Fibroblast of skin of left quadriceps (primary cell): ENCODE results near the gene STPG3.

Source experiments
- DNase-seq, 2 experiments: peaks; one replicate each; pipeline ENCODE4 v3.0.0-alpha.2; 2013; ENCODE audit warnings: low read depth in 2 of 2

STPG3 gene

DNA sequence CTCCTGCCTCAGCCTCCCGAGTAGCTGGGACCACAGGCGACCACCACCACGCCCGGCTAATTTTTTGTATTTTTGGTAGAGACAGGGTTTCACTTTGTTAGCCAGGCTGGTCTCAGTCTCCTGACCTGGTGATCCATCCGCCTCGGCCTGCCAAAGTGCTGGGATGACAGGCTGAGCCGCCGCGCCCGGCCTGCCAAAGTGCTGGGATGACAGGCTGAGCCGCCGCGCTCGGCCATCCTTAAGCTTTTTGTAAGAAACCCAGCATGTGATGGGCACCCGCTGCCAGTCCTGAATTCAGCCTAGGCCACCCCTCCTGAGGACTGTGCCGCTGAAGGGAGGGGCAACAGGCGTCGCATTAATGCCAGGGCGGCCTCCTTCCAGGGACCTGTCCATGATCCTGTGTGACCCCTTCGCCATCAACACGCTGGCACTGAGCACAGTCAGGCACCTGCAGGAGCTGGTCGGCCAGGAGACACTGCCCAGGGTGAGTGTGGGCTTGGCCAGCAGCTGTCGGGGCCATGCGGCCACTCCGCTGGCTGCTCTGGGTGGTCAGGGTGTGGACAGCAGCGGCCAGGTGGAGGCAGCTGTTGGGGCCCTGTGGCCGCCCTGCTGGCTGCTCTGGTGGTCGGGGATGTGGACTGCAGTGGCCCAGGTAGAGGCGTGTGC is 14.5 kb downstream of the STPG3 start:
- no peak for DNase-seq

DNA sequence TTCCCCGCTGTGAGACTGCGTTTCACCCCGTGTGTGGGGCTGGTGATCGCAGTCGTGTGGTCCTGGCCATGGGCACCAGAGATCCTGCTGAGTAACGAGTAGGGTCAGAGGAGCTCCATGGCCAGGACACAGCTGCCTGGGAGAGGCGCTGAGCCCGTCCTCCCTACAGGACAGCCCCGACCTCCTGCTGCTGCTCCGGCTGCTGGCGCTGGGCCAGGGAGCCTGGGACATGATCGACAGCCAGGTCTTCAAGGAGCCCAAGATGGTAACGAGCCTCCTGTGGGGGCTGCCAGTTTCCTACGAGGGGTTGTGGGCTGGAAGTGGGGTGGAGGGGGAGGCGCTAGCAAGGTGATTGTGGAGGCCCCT is 15.1 kb downstream of the STPG3 start:
- DNase-seq: no peak

DNA sequence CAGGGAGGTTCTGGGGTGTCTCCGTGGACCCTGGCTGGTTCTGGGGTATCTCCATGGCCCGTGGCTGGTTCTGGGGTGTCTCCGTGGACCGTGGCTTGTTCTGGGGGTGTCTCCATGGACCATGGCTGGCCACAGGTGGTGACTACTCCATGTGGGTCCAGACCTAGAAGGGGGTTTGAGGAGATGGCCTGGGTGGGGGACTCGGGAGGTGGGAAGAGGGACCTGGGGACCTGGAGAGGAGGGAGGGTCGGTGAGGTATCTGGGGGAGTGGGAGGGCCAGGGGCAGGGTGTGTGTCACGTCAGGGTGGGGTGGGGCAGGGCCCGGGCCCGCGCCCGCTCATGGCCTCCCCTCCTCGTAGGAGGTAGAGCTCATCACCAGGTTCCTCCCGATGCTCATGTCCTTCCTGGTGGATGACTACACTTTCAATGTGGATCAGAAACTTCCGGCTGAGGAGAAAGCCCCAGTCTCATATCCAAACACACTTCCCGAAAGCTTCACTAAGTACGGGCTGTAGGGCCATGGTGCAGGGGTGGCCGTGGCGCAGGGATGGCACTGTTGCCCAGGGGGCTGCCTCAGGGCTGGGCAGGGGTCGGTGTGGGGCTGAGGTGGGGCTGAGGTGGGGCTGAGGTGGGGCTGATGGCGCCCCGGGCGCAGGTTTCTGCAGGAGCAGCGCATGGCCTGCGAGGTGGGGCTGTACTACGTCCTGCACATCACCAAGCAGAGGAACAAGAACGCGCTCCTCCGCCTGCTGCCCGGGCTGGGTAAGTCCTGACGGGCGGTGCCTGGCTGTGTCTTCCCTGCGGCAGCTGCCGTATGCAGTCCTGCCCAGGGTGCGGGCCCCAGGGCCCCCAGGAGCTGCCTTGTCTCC is 15.7 kb downstream of the STPG3 start:
- DNase-seq: no peak

DNA sequence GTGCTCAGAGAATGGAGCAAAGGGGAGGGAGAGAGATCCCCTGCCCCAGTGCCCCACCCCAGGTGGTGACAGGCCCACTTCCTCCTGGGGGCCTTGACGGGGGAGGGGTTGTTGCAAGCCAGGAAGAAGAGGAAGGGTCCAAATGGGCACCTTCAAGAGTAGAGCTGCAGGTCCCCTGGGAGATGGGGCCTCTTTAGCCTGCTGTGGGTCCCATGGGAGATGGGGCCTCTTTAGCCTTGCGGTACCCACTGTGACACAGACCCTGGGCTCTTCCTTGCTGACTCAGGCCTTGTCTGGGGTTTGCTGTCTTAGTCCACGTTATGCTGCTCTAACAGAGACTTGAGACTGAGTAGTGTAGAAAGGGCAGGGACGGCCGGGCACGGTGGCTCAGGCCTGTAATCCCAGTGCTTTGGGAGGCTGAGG is 16.9 kb downstream of the STPG3 start:
- DNase-seq: no peak

DNA sequence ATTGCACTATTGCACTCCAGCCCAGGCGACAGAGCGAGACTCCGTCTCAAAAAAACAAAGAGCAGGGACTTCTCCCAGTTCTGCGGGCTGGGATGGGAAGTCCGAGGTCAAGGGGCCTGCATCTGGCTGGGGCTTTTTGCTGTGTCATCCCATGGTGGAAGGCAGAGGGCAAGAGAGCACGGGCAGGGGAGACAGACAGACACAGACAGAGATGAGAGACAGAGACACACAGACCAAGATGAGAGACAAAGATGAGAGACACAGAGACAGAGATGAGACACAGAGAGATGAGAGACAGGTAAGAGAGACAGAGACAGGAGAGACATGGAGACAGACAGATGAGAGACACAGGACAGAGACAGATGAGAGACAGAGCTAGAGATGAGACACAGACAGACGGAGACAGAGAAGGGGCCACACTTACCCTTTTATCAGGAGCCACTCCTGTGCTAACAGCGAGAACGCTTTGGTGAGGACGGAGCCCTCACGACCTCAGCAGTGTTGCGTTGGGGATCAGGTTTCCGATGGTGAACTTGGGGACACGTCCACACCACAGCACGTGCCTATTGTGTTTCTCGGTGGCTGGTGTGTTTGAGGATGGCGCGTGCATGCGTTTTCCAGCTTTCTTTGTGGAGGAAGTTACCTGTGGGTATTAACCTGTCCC is 17.6 kb downstream of the STPG3 start:
- DNase-seq: no peak

DNA sequence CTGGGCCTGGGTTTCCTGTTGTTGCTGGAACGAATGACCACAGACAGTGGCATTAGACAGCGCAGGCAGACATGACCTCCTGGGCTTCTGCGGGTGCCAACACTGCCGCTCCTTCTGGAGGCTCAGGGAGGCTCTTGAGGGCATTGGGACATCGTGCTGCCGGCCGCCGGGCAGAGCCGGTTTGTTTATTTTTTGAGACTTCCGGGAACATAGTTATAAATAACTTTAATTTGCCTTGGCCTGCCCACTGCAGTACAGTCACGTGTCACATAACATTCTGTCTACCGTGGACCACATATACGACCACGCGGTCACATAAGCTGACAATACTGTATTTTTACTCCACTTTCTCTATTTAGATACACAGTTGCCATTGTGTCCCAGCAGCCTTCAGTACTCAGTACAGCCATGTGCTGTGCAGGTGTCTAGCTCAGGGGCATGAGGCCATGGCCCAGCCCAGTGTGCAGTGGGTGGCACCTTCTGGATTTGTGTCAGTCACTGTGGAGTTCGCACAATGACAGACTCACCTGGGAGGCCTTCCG is 18.2 kb downstream of the STPG3 start:
- no peak for DNase-seq

DNA sequence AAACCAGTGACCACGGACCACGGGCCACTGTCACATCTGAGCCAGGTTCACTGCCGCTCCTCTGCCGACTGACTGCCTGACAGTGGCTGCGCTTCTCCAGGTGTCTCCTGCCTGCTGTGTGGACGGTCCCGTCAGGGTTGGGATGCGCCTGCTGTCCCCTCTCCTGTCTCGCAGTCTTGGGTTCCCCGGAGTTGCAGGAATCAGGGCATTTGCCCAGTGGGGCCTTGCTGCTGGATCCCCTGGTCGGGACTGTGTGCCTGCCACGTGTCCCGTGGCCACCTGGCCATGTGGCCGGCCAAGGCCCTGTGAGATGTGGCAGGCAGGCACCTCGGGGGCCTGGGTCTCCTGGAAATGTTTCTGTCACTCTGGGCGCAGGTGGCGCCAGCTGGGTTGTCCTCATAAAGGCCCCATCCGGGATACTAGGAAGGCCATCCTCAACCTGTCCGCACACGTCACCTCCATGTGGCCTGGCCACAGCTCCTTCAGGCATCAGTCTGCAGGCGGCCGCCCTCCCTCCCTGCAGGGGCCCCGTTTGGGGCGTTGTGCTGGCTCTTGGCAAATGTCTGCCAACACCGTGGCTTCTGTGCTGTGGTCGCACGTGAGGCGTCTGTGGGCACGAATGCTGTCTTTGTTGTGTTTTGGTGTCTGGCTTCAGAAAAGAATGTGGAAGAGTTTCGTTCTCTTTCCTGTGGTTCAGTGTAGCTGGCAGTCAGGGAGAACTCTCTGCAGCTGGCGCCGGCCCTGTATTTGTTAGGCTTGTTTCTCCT is 20.0 kb downstream of the STPG3 start:
- DNase-seq: no peak

DNA sequence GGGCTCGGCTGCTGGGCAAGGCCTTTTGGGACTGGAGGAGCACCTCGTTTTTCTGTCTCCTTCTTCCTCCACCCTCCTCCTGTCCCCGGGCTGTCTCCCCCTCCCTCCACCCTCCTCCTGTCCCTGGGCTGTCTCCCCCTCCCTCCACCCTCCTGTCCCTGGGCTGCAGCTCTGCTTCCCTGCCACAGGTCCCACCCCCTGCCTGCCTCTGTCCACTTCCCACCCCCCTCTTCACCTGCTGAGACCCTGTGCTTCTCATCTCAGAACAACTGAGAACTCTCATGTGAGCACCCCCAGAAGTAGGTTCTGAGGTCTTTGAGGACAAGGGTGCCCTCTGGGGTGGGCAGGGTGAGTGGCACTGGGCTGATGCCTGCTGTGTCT is 20.6 kb downstream of the STPG3 start:
- no peak for DNase-seq

DNA sequence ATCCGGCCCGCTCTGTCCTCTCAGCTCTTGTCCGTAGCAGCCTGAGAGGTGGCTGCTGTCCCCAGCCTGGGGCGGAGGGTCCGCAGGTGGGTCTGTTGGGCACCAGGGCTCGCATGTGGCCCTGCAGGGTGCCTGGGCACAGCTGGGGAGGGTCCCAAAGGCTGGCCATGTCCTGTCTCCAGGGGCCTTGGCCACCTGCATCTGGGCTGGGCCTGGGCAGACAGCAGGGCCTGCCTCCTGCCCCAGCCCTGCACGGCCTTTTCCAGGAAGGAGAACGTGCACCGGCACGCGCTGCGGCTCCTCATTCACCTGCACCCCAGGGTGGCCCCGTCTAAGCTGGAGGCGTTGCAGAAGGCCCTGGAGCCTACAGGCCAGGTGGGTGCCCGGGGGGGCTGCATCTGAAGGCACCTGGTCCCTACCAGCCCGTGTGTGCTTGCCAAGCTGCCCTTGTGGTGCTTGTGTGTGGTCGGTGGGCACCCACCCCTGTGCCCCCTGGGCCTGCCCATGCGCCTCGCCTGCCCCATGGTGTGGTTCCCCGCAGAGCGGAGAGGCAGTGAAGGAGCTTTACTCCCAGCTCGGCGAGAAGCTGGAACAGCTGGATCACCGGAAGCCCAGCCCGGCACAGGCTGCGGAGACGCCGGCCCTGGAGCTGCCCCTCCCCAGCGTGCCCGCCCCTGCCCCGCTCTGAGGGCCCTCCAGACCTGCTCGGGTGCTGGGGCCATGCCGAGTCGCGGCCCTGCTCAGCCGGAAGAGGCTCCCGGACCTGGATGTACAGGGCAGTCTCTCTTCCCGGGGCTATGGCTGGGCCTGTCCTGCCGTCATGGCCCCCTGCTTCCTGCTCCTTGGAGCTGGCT is 21.4 kb downstream of the STPG3 start:
- no peak for DNase-seq

DNA sequence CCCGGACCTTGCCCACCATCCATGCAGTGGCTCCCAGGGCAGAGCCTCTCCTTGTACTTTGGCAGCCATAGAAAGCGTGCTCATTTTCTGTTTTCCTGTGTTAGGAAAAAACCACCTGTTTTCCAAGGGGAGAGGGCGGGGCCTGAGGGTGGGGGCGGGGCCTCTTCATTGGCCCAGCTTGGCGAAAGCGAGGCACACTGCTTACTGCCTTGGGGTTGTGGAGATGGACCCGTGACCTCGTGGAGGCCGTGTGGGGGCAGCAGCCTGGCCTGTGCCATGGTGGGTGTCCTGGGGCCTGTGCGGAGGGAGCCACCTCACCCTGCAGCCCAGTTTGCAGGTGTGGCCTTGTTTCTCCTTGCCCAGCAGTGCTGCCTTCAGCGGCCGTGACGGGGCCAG is 22.0 kb downstream of the STPG3 start:
- DNase-seq: no peak

DNA sequence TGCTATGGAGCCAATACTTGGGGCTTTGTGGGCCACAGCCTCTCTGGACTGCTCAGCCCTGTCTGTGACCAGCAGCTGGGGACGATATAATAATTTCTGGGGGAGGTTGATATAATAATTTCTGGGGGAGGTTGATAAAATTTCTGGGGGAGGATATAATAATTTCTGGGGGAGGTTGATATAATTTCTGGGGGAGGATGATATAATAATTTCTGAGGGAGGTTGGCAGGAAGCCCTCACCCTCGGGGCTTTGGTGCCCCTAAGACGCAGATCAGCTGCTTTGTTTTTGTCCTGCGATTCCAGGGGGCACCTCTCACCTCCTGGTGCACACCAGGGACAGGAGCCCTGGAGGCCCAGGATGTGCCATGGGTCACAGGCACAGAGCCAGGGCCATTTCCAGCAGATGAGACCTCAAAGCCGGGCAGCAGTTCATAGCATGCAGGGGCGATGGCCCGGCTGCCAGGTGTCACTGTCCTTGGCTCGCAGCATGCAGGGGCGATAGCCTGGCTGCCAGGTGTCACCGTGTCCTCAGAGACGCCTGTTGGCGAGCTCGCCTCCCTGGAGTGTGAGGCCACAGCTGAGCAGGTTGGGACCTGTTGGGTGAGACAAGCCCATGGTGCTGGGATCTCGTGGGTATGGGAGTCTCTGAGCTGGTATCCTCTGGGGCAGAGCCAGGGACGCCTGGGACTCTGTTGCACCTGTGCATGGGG is 22.7 kb downstream of the STPG3 start:
- DNase-seq: no peak

DNA sequence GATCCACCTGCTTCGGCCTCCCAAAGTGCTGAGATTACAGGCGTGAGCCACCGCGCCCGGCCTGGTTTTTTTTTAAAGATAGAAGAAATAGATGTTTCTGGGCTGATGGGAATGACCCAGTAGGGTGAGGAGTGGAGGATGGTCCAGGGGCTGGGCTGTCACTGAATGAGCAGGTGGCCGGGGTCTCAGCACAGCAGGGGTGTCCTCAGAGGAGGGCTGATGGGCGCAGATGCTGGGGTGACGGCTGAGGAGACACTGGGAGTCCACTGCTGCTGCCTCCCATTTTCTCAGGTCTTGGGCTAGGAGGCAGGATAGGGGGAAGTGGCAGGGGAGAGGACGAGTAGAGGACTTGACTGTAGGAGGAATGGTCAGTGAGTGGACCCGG is 24.1 kb downstream of the STPG3 start:
- DNase-seq: no peak

DNA sequence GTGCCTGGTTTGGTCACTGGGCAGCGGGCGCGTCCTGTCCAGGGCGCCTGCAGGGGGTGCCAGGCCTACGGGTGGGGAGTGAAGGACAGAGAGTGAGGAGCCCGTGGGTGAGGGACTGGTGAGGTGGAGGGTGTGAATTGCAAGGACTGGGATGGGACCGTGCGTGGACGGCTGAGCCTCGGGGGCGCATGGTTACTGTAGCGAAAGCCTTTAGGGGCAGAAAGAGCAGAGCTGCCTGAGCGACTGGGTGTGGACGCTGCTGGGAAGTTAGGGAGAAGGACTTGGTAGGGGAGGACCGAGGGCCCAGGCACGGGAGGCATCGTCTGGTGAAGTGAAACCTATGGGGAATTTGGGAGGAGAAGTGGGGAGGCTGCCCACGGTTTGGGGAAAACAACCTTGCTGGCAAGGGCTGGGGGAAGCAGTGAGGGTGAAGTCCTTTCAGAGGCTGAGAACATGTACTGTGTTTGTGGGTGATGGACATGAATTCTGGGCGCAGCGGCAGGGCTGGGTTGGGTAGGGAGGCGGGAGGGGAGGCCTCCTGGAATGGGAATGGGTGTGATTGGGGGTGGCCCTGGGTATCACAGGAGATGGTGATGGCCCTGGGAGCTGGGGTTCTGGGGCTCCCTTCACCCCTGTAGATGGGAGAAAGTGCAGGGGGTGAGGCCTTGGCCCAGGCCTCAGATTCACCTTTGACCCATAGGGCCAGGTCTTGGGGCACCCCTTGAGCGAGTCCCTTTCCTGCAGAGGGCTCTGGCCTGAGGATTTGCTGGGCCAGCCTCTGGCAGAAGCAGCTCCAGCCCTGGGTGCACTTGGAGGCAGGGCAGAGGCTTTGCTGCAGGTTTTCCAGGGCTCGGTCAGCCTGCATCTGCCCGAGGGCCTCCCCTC is 24.7 kb downstream of the STPG3 start:
- no peak for DNase-seq

DNA sequence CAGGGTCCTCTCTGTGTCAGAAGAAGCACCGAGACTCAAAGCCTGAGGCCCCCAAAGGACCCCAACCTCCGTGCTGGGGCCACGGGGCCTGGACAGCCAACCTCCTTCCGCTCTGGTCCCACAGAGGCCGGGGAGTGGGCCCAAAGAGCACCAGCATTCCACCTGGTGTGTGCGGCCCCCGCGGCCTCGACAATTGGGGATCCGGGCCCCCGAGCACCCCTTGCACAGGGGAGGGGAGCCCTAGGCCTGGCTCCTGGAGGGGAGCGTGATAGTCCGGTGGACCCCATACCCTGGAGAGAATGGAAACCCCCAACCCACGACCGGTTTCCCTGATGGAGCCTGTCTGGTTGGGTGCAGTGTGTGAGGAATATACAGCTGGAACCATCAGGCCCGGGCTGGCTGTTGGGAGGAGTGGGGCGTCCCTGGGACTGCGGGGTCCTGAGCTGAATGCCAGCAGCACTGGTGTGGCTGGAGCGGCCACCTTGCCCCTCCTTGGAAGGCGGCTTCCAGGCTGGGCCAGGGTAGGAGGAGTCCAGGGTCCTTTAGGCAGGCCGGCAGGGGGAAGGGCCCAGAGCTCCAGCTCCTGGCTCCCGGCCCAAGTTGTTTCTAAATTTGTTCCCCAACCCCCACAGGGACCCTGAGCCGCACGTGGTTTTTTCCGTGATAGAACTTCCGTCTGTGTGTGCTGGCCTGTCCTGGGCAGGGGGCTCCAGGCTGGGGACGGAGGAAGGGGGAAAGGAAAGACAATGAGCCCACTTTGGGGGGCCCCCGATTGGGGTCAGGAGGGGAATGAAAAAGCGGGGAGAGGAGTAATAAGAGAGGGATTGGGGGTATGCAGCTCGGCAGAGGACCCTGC is 25.6 kb downstream of the STPG3 start:
- no peak for DNase-seq

DNA sequence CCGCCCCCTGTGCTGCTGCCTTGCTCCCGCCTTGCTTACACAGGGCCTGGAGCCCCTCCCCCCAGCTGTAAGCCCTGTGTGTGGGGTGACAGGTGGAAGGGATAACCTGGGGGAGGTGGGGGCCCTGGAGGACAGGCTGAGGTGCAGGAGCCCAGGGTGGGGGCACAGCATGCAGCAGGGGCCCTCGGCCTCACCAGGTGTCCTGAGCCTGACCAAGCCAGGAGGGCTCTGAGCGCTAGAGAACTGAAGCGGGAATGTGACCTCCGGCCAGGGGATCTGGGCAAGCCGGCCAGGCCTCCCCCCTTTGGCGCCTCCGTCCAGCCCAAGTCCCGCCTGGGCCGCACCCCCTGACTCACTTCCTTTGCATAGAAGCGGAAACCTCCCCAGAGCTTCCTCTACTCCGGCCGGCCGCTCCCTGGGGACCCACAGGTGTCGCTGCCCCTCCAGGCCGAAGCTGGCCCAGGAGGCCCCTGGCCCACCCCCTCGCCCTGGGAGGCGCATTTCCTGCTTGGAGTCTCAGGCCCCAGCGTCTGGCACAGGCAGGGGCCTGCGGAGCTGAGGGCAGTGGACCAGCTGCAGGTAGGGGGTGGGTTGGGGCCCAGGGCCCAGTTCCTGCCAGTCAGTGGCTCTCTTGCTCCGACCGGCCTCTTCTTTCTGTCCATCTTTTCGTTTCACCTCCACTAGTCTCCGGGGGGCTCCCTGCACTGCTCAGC is 26.4 kb downstream of the STPG3 start, which contains the start of gene TOR4A:
TSS of gene TOR4A (plus strand) at position 398 of the 713 bp plus-strand sequence. CDS start 964 bp downstream, outside the sequence.
- no peak for DNase-seq

DNA sequence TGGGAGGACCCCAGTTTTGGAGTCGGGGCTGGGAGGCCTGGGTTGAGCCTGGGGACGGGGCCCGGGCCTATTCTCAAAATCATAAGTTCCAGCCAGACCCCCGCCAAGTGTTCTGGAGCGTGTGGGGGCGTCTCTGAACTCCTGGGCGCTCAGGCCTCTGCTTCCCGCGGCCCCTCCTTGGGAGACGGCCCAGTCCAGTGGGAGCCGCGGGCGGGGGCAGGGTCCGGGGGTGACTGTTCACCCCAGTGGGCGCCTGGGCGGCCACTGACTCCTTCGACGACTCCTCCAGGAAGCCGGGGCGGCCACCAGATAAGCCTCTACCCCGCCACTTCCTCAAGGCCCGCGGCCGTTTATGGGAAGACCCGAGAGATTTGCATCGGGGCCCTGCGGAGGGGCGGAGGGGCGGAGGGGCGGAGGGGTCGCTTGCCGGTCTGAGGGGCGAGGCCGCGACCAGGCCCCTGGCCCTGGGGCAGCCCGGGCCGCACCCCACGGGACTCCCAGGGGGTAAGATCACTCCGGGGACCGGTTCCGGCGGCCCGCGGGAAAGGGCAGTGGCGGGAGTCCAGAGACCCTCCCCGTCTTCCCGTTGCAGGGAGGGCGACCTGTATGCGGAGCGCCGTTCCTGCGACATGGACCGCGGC is 27.1 kb downstream of the STPG3 start:
- no peak for DNase-seq
